NCI-H128 (cell line): Measurements from ENCODE around the gene SDC1.

Experiments used
- DNase-seq: peaks from one replicate; lab custom pipeline; 2025; ENCODE audit not compliant: unreplicated experiment; lab: John Stamatoyannopoulos, UW

SDC1 gene

DNA sequence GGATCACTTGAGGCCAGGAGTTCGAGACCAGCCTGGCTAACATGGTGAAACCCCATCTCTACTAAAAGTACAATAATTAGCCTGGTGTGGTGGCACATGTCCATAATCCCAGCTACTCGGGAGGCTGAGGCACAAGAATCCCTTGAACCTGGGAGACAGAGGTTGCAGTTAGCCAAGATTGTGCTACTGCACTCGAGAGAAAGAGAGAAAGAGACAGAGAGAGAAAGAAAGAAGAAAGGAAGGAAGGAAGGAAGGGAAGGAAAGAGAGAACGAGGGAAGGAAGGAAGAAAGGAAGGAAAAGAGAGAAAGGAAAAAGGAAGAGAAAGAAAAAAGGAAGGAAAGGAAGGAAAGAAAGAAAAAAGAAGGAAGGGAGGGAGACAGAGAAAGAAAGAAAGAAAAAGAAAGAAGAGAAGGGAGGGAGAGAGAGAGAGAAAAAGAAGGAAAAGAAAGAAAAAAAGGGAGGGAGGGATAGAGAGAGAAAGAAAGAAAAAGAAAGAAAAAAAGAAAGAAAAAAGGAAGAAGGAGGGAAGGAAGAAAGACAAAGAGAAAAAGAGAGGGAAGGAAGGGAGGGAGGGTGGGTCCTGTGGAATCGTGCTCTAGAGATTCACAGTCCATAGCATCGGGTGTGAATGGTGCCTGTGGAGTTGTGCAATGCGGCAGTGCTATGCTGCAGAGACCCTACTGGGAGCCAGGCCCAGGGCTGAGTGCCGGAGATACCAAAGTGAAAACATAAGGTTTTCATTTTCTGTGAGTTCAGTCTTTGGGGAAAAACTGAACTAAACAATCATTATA, 4.6 kb upstream of the SDC1 start:
- no peak for DNase-seq

GRCh38 chr2:20227894-20228505, 3.1 kb upstream of the SDC1 start:
- no peak for DNase-seq

DNA sequence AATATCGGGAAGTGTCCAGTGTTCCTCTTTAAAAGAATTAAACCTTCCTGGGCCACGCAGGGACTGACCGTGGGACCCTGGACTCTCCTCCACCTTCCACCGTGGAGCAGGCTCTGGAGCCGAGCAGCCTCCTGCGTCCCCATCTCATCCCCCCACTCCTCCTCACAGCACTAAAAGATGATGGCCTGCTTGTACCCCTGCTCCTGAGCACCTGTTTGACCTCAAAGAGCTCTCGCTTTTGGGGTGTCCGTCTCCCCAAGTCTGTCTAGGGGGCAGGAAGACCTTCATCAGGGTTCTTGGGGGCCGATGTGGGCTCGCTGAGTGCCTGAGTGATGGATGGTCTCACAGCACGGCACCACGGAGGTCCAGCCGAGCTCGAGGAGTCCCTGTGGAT, 1.2 kb upstream of the SDC1 start:
- DNase-seq = no peak

DNA sequence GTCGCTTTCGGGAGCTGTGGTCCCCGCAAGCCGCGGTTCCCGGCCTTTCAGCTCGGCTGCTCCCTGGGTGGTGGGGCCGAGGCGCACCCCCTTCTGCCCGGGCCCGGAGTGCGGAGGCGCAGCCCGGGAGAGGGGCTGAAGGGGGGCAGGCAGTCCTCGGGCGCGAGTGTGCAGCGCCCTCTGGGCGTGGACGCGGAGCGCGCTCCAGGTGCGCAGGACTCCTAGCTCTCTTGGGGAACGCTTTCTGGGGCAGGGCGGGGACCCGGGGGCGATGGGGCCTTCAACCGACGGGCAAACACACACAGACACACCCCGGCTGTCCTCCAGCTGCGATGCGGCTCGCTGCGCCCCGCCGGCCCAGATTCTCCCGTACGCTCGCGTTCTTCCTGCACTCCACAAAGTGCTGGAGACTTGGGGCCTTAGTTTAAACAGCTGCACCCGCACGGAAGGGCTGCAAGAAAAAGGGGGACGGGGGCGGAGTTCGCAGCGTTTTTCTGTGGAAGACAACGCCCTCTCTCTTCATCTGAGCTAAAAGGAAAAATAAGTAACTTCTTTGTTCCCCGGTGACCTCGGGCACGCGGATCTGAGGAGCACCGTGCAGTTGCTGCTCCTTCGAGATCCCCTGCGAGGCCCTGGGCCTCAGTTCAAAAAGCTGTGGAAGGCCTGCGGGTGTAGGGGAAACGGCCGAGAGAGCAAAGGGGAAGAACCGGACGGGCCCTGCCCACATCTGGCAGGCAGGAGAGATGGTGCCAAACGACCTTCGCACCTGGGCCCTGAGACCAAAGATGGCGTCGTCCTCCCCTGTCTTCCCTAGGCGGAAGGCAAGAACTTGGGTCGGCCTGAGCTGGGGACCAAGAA, 593 bp upstream of the SDC1 start:
- DNase-seq = no peak

- no peak for DNase-seq
Measured at GRCh38 chr2:20224164-20224715, 690 bp downstream of the SDC1 start.

DNA sequence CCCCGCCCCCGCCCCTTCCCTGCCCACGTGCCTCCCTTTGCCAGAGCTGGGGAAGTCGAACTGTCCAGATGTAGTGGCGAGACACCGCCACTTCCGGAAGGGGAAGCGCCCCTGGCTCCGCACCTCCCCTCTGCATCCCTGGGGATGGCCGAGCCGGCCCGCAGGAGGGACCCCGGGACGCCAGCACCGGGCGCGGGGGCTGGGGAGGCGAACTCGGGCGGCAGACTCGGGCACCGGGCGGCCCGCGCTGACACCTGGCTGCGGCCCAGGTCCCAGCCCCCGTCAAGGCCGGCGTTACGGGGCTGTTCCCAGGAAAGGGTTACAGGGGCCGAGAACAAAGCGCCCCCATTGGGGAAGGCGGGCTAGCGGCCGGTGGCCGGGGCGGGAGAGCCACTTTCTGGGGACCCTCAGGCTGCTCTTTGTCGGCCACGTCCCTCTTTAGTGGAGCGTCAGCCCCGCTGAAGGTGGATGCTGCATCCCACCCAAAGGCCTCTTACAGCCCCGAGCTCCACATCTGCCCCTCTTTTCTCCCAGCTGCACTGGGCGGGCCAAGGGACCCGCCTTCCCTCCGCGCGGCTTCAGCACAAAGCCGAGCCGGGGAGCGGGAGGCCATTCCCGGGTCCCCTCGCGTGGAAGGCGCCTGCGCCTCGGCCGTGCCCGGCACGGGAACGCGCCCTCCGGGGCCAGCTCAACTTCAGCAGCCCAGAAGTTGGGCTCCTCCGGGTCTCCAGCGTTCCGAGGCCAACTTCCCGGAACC, 1.3 kb downstream of the SDC1 start:
- no peak for DNase-seq

- DNase-seq = no peak
Measured at GRCh38 chr2:20222769-20223406, 2.0 kb downstream of the SDC1 start.

GRCh38 chr2:20222014-20222768, 2.7 kb downstream of the SDC1 start:
- no peak for DNase-seq

GRCh38 chr2:20221555-20221973, 3.4 kb downstream of the SDC1 start:
- no peak for DNase-seq

DNA sequence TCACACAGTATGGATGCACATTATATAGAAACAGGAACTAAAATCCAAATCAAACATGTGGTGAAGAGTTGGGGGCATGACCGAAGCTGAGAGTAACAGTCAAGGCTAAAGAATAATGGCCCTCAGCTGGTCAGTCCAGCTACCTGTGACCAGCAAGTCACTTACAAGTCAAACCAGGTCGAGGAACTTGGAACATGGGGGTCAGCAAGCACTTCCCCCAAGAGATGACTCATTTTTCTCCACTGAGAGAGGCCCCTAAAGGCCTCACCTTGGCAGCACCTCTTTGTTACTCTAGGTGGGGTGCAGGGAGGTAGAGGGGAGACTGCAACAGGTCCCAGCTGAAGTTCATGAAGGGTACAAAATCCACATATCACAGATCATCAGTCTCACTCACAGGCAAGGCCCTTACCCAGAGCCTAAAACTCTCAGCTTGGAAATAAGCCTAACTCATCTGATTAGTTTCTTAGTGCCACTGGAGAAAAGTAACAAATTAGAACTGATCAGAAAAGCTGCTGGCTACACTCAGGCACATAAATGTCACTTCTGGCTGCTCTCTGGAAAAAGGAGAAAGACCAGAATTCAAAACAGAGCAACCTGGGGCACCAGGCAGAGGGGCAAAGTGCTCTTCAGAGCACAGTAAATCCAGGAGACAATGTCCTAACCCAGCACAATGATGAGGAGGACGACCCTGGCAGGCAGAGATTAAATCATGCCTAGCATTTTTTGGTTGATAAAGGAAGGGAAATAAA, 4.0 kb downstream of the SDC1 start:
- no peak for DNase-seq

DNA sequence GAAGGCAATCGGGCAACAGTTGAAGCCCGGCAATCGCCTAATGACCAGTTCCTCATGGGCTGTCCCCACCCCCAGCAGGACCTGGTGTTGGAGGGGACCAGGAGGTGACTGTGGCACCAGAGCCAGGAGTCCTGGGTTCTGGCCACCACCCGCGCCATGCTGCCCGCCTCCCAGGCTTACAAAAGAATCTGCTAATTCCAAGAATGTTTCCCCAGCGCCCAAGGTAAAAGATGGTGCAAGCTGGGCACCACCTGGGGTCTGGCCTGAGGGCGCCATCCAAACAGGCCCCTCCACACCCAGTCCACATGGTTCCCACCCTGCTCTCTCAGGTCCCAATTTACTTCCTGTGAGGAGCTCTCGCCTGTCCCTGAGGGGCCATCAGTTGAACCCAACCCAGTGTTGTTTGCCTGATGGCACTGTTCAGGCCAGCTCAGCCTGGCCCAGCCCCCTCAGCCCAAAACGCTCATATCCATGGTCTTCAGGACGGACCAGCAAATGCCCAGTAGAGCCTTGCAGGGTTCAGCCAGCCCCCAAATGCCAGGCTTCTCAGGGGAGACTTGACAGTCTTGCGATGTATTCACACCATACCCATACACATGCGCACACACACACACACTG, 5.1 kb downstream of the SDC1 start:
- no peak for DNase-seq

DNA sequence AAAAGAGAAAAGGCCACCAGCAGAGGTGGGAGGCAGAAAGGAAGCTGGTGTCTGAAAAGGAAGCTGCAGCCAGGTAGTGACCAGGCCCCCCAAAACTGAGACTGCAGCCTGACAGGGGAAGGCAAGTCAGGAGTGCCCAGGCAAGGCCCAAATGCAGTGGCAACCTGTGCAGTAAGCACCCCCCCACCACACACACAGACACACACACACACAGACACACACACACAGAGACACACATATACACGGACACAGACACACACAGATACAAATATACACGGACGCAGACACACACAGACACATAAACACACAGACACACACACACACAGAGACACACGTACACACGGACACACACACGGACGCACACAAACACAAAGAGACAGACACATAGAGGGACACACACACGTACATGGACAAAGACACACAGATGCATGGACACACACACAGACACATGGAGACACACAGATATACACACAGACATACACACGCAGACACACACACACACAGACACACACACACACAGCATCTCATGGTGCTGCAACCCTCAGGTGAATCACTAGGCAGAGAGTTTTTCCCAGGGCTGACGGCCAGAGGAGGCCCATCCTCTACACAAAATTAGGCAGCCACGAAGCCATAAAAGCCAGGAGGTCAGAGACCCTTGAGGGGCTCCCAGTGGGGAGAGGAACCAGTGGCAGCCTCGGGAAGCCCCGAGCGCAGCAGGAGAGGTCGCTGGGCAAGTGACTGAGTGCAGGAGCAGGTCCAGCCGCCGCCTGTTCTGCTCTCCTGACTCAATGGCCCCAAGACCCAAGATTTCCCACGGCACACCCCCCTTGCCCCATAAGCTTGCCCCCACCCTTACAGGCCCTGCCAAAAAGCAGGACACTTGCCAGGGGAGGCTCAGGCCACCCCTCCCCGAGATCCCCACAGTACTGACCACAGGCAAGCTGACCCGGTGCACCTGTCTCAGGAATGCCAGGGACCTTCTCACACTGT, 6.3 kb downstream of the SDC1 start:
- DNase-seq = no peak

DNA sequence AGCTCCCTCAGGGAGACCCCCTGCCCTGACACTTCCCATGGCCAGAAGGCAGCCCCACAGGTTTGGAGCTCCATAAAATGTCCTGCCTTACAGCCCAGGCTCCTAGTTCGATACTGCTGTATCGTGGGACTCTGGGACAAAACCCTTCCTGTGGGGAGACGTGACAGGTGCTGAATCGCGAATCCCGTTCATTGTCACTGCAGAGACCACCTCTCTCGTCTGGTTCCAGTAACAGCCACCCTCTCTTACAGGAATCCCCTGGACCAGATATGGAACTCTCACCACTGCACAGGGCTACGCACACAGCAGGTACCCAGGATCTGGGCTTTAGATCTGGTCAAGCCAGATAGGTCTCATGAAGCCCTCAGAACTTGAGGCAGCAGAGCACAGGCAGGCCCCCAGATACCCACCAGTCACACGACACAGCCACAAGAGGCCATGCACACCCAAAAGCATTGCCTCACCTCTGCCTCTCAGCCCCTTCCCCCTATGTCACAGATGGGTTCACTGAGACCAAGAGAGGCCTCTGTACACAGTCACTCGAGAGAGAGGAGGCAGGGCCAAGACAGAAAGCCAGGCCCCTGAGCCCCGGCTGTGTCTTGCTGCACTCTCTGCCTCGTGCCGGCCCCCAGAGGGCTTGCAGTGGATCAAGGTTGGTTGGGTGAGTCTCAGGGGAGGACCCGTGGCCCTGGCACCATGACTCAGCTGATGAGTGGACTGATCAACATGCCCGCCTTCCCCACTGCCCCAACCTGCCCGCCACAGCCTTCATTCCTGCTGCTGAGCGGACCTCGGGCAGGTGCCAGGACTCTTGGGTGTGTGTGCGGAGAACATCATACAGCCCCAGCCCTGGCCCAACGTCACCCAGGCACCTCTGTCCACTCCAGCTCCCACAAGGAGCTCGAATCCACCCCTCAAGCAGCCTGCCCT, 7.6 kb downstream of the SDC1 start:
- DNase-seq = no peak

DNA sequence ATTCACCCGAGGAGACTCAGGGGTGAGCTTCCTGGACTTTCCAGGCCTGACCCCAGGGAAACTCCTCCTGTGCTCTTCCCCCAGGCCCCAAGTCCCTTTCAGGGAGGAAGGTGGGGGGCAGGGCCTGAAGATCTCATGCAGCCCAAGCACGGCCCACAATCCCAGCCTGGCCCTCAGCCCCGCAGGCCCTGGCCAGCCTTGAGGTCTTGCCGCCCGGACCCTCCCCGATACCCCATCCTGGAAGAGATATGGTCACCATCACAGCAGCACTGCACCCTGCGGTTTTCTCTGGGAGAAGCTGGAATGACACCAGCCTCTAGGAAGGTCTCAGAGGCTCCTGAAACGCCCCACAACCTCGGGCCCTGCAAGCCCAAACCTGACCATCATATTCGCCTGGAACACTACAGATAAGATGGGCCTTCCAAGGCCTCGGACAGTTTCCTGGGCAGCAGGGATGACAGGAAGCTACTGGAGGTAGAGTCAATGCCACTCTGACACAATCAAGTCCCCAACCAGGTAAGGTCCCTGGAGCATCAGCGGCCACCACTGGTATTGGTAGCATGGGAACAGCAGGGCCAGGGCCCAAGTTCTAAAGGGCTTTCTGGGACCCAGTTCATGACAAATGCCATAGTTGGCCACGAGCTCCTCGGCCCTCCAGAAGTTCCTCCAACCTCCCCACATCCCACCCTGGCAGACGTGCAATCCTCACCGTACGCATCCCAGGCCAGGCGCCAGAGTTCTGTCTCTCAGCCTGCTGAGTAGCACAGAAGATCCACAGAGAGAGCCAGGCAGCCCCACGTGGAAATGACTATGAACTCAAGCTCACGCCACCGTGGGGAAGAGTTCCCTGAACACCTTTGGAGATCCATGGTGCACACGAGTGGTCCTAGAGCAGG, 8.6 kb downstream of the SDC1 start:
- DNase-seq = no peak
